Erythroblast (primary cell): Measurements from ENCODE around the gene BACE1.

ENCODE experiments used
- GATA1 ChIP-seq: IDR thresholded peaks from 2 replicates; pipeline ENCODE4 v1.6.1; 2011; ENCODE audit warnings: low read depth, mild to moderate bottlenecking, control low read depth, low read length, moderate library complexity
- POLR2A ChIP-seq: IDR thresholded peaks from 2 replicates; pipeline ENCODE4 v1.6.1; 2011; ENCODE audit warnings: mild to moderate bottlenecking, low read length

GRCh38 chr11:117356126-117356890 lies 40.3 kb upstream of the BACE1 start:
- TF ChIP-seq POLR2A = no peak
- TF ChIP-seq GATA1 = no peak
